Skin epidermis (tissue), 12 donors: Measurements from ENCODE around the gene TMEM269.

Experiments
- H3K27ac ChIP-seq, 21 experiments: fragments of 200-600 bp; sonication (generic) in 11 of 21; one replicate each; pipeline ENCODE4 v1.5.0; 2020; ENCODE audit warnings: mild to moderate bottlenecking in 3 of 21, inconsistent platforms in 2 of 21, moderate library complexity in 2 of 21
- H3K4me3 ChIP-seq, 7 experiments: fragments of 200-600 bp; sonication (generic) in 2 of 7; one replicate each; pipeline ENCODE4 v1.5.0; 2020; ENCODE audit warnings: inconsistent platforms in 2 of 7, mild to moderate bottlenecking in 2 of 7, moderate library complexity in 1 of 7

Gene TMEM269

GRCh38 chr1:42784946-42785693 is at the start of gene TMEM269:
TSS of gene TMEM269 (plus strand) at chr1:42784991. CDS start at chr1:42789894, 4,903 bp downstream.
- peak within 1 kb of the TSS in 2 of 21 experiments; percentile 4 to 29 for H3K27ac ChIP-seq
- H3K4me3 ChIP-seq = peak within 1 kb of the TSS; percentile 16 to 40 (median 22)

GRCh38 chr1:42735056-42735455 is 49.7 kb upstream of the TMEM269 start:
- Histone ChIP-seq H3K27ac (peak overlapping the region in 1 of 21 experiments; percentile 56), H3K4me3 (no peak overlapping the region)

GRCh38 chr1:42735477-42736105 is 49.2 kb upstream of the TMEM269 start:
- peak overlapping the region in 2 of 21 experiments; percentile 6 to 56 for H3K27ac ChIP-seq
- no peak overlapping the region for H3K4me3 ChIP-seq

GRCh38 chr1:42736152-42736551 is 48.6 kb upstream of the TMEM269 start:
- Histone ChIP-seq H3K4me3 (no peak overlapping the region), H3K27ac (peak overlapping the region in 3 of 21 experiments; percentile 6 to 58 (median 56))

GRCh38 chr1:42736571-42737200 is 48.1 kb upstream of the TMEM269 start:
- H3K27ac ChIP-seq = peak overlapping the region in 3 of 21 experiments; percentile 3 to 58 (median 56)
- H3K4me3 ChIP-seq = no peak overlapping the region

GRCh38 chr1:42737257-42737656 is 47.5 kb upstream of the TMEM269 start:
- no peak overlapping the region for H3K4me3 ChIP-seq
- H3K27ac ChIP-seq = peak overlapping the region in 2 of 21 experiments; percentile 37 to 56

- no peak overlapping the region for H3K27ac ChIP-seq
- no peak overlapping the region for H3K4me3 ChIP-seq
Measured at GRCh38 chr1:42737986-42738677, 46.7 kb upstream of the TMEM269 start.

- Histone ChIP-seq H3K4me3 (no peak overlapping the region), H3K27ac (no peak overlapping the region)
Measured at GRCh38 chr1:42738678-42739226, 46.0 kb upstream of the TMEM269 start.

- H3K27ac ChIP-seq = peak within 1 kb of the TSS in 2 of 21 experiments; percentile 75 to 84
- H3K4me3 ChIP-seq = no peak within 1 kb of the TSS
Measured at GRCh38 chr1:42739753-42740700, 44.8 kb upstream of the TMEM269 start, which contains the start of gene CLDN19. TSS of gene CLDN19 (minus strand) at chr1:42740236. CDS start at chr1:42740063, 173 bp downstream.

GRCh38 chr1:42740851-42741580 is 43.8 kb upstream of the TMEM269 start:
- H3K27ac ChIP-seq = peak overlapping the region in 3 of 21 experiments; percentile 66 to 84 (median 75)
- no peak overlapping the region for H3K4me3 ChIP-seq

- Histone ChIP-seq H3K27ac (peak overlapping the region in 3 of 21 experiments; percentile 66 to 84 (median 75)), H3K4me3 (no peak overlapping the region)
Measured at GRCh38 chr1:42741706-42742105, 43.1 kb upstream of the TMEM269 start.

- Histone ChIP-seq H3K4me3 (no peak overlapping the region), H3K27ac (peak overlapping the region in 6 of 21 experiments; percentile 11 to 84 (median 68))
Measured at GRCh38 chr1:42742141-42742540, 42.6 kb upstream of the TMEM269 start.

GRCh38 chr1:42742617-42743316 is 42.0 kb upstream of the TMEM269 start:
- H3K4me3 ChIP-seq = no peak overlapping the region
- H3K27ac ChIP-seq = peak overlapping the region in 12 of 21 experiments; percentile 10 to 84 (median 57)

- H3K4me3 ChIP-seq = no peak overlapping the region
Measured at GRCh38 chr1:42743317-42744147, 41.3 kb upstream of the TMEM269 start.

GRCh38 chr1:42744148-42744413 is 40.7 kb upstream of the TMEM269 start:
- Histone ChIP-seq H3K4me3 (no peak overlapping the region), H3K27ac (peak overlapping the region in 1 of 21 experiments; percentile 71)

More at GRCh38 chr1:42743317-42744147, 41.3 kb upstream of the TMEM269 start:
- peak overlapping the region in 7 of 21 experiments; percentile 10 to 84 (median 66) for H3K27ac ChIP-seq

- Histone ChIP-seq H3K4me3 (no peak overlapping the region), H3K27ac (no peak overlapping the region)
Measured at GRCh38 chr1:42745851-42746250, 38.9 kb upstream of the TMEM269 start.
